Measurements from ENCODE around the gene PLCB1. TPM values are rescaled to one million over a fixed set of nuclear protein-coding genes. Genes with fewer than 3 reads are reported as not detected.

The PLCB1 gene
- polyA plus RNA-seq, 4 donors = 1.8 to 5.4 (median 2.0) TPM

DNA sequence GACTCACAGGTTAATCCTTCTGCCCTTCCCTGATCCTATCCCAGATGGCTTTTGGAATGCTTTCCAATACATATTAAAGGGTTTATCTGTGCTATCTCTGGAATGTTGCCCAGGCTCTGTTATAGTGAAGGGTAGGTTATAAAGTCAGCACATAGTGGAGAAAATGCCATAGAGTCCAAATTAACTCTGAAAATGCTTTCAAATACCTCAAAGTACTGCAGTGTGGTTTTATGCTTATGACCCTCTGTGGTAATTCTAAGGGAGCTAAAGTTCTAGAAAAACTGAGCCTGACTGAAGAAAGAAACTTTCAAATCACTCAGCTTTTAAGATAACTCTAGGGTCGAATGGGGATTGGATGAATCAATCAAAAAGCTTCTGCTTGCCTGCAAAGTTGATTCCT lies 159.8 kb downstream of the PLCB1 start:
- WGBS, 3 donors = 45 to 71% (median 62%) methylated on average over 1 of the region's 1 CpG
- H3K4me3 ChIP-seq (ENCODE audit: low read depth in 1 of 3, low read length in 3 of 3) = no peak overlapping the region
- FAIRE-seq = no peak
- H3K4me1 ChIP-seq (ENCODE audit: control insufficient read depth in 3 of 3, insufficient read depth in 2 of 3, low read depth in 1 of 3, low read length in 2 of 3) = no peaks in the 10 kb centered on the region
- no peak for DNase-seq
- no peaks in the 10 kb centered on the region for H3K9me3 ChIP-seq (ENCODE audit: control insufficient read depth in 2 of 2, insufficient read depth in 1 of 2, low read depth in 1 of 2, low read length in 1 of 2)
- no peak overlapping the region for H3K27ac ChIP-seq (ENCODE audit: low read depth in 1 of 3, low read length in 2 of 3)
- H3K36me3 ChIP-seq (ENCODE audit: control insufficient read depth in 3 of 3, insufficient read depth in 2 of 3, low read depth in 1 of 3, low read length in 3 of 3) = no peaks in the 10 kb centered on the region
- peaks cover 0 to 2% (median 0%) of the 10 kb centered on the region in 3 donors for H3K27me3 ChIP-seq (ENCODE audit: control insufficient read depth in 3 of 3, insufficient read depth in 3 of 3, low read length in 3 of 3)

DNA sequence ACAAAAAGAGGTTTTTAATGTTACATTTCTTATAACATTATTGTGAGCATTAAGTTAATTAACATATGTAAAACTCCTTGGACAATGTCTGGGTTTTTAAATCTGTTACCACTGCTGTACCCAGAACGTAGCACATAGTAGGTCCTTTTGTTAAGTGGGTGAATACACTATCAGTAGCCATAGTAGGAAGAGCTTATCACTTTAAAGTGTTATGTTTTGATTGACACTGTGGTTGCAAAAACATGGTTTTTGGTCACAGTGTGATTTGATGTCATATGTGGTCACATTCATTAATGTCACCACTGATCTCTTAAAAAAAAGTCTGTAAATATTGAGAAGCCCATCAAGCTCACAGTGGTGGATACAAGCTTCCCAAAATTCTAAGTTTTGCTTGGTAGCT lies 160.7 kb downstream of the PLCB1 start:
- Histone ChIP-seq H3K36me3 (ENCODE audit: control insufficient read depth in 3 of 3, insufficient read depth in 2 of 3, low read depth in 1 of 3, low read length in 3 of 3) (no peaks in the 10 kb centered on the region), H3K9me3 (ENCODE audit: control insufficient read depth in 2 of 2, insufficient read depth in 1 of 2, low read depth in 1 of 2, low read length in 1 of 2) (no peaks in the 10 kb centered on the region), H3K27ac (ENCODE audit: low read depth in 1 of 3, low read length in 2 of 3) (no peak overlapping the region), H3K4me3 (ENCODE audit: low read depth in 1 of 3, low read length in 3 of 3) (no peak overlapping the region), H3K4me1 (ENCODE audit: control insufficient read depth in 3 of 3, insufficient read depth in 2 of 3, low read depth in 1 of 3, low read length in 2 of 3) (no peaks in the 10 kb centered on the region), H3K27me3 (ENCODE audit: control insufficient read depth in 3 of 3, insufficient read depth in 3 of 3, low read length in 3 of 3) (peaks cover 0 to 2% (median 0%) of the 10 kb centered on the region in 3 donors)
- WGBS, 3 donors = 58 to 73% (median 69%) methylated on average over 1 of the region's 1 CpG
- no peak for DNase-seq
- no peak for FAIRE-seq

DNA sequence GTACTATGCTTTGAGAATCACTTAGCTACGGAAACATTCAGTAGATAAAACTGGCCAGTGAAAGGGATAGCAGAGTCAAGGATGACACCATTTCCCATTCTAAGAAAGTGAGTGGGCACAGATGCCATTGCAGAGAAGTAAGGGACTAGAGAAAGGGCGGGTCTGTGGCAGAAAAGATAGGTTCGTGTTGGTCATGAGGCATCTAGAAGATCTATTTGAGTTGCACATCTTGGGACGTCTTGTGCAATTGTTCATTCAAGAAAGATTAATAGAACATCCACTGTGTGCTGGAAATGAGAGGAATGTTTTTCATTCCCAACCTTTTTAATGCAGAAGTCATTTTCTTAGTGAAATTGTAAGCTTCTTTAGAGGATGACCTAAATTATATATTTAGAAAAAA lies 161.7 kb downstream of the PLCB1 start:
- no peak for FAIRE-seq
- peaks cover 0 to 2% (median 0%) of the 10 kb centered on the region in 3 donors for H3K27me3 ChIP-seq (ENCODE audit: control insufficient read depth in 3 of 3, insufficient read depth in 3 of 3, low read length in 3 of 3)
- no peaks in the 10 kb centered on the region for H3K36me3 ChIP-seq (ENCODE audit: control insufficient read depth in 3 of 3, insufficient read depth in 2 of 3, low read depth in 1 of 3, low read length in 3 of 3)
- 85 to 89% (median 86%) methylated on average over 4 of the region's 4 CpGs for WGBS, 3 donors
- no peak for DNase-seq
- H3K9me3 ChIP-seq (ENCODE audit: control insufficient read depth in 2 of 2, insufficient read depth in 1 of 2, low read depth in 1 of 2, low read length in 1 of 2) = no peaks in the 10 kb centered on the region
- no peak overlapping the region for H3K27ac ChIP-seq (ENCODE audit: low read depth in 1 of 3, low read length in 2 of 3)
- no peak overlapping the region for H3K4me3 ChIP-seq (ENCODE audit: low read depth in 1 of 3, low read length in 3 of 3)
- no peaks in the 10 kb centered on the region for H3K4me1 ChIP-seq (ENCODE audit: control insufficient read depth in 3 of 3, insufficient read depth in 2 of 3, low read depth in 1 of 3, low read length in 2 of 3)

DNA sequence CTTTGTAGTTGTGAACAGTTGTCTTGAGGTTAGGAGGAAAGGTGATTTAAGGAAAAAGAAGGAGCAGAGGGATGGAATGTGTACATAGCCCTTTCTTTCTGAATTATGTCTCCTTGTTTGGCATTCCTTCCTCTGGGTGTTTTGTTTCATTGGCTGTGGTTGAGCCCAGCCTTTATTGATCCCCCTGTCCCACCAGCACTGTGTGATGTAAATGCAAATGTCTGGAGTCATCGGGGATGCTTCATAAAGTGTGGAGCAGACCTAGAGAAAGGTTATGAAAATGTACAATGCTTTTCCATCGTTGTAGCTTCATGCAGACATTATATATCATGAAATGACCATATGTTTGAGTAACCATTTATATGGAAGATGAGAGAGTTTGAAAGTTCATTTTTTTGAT lies 164.5 kb downstream of the PLCB1 start:
- no peak for FAIRE-seq

DNA sequence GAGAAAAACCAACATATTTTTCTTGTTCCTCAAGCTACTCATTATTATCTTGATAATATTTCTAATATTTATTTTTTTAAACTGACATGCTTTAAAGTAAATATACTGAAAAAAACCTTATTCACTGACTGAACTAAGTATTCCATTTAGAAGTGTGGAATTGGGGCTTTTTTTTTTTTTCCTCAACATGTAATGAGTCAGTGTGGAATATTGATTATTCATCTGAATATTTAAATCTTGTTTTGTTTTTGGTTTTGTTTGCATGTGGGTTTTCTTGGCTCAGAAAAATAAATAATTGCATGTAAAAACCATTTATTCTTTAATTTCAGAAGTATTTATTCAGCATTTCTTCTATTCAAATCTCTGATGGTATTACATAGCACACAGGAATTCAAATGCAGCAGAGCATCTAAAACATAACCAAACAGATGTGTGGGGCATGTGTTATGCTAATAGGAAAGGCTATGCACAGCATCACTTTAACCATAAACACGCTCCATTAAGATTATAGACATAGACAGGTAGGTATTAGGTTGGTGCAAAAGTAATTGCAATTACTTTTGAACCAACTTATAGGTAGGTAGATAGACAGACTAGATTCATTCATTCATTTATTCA lies 166.5 kb downstream of the PLCB1 start:
- no peak for FAIRE-seq
- Histone ChIP-seq H3K27me3 (ENCODE audit: control insufficient read depth in 3 of 3, insufficient read depth in 3 of 3, low read length in 3 of 3) (no peaks in the 10 kb centered on the region), H3K4me1 (ENCODE audit: control insufficient read depth in 3 of 3, insufficient read depth in 2 of 3, low read depth in 1 of 3, low read length in 2 of 3) (no peaks in the 10 kb centered on the region), H3K27ac (ENCODE audit: low read depth in 1 of 3, low read length in 2 of 3) (no peak overlapping the region), H3K9me3 (ENCODE audit: control insufficient read depth in 2 of 2, insufficient read depth in 1 of 2, low read depth in 1 of 2, low read length in 1 of 2) (no peaks in the 10 kb centered on the region), H3K36me3 (ENCODE audit: control insufficient read depth in 3 of 3, insufficient read depth in 2 of 3, low read depth in 1 of 3, low read length in 3 of 3) (no peaks in the 10 kb centered on the region), H3K4me3 (ENCODE audit: low read depth in 1 of 3, low read length in 3 of 3) (no peak overlapping the region)
- WGBS, 3 donors = 85 to 96% (median 88%) methylated on average over 1 of the region's 1 CpG
- DNase-seq = no peak

More for the DNA sequence above, 164.5 kb downstream of the PLCB1 start:
- H3K4me3 ChIP-seq (ENCODE audit: low read depth in 1 of 3, low read length in 3 of 3) = no peak overlapping the region
- H3K36me3 ChIP-seq (ENCODE audit: control insufficient read depth in 3 of 3, insufficient read depth in 2 of 3, low read depth in 1 of 3, low read length in 3 of 3) = no peaks in the 10 kb centered on the region
- WGBS, 3 donors = 52 to 82% (median 59%) methylated on average over 2 of the region's 2 CpGs
- H3K9me3 ChIP-seq (ENCODE audit: control insufficient read depth in 2 of 2, insufficient read depth in 1 of 2, low read depth in 1 of 2, low read length in 1 of 2) = no peaks in the 10 kb centered on the region
- no peak for DNase-seq
- H3K27ac ChIP-seq (ENCODE audit: low read depth in 1 of 3, low read length in 2 of 3) = no peak overlapping the region
- H3K4me1 ChIP-seq (ENCODE audit: control insufficient read depth in 3 of 3, insufficient read depth in 2 of 3, low read depth in 1 of 3, low read length in 2 of 3) = no peaks in the 10 kb centered on the region
- no peaks in the 10 kb centered on the region for H3K27me3 ChIP-seq (ENCODE audit: control insufficient read depth in 3 of 3, insufficient read depth in 3 of 3, low read length in 3 of 3)

DNA sequence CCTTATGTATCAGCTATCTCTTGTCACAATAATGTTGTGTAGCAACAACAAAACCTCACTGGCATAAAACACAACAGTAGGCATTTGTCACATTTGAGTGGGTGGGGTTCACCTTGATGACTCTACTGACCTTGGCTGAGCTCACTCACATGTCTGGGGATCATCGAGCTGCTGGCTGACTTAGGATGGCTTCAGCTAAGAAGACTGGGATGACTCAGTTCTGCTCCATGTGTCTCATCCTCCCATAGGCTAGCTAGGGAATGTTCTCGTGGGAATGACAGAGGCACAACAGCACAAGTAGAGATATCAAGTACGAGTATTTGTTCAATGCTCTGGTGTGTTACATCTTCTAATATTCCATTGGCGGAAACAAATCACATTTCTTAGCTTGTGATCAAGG lies 167.9 kb downstream of the PLCB1 start:
- 92 to 96% (median 94%) methylated on average over 4 of the region's 4 CpGs for WGBS, 3 donors
- Histone ChIP-seq H3K4me3 (ENCODE audit: low read depth in 1 of 3, low read length in 3 of 3) (no peak overlapping the region), H3K27ac (ENCODE audit: low read depth in 1 of 3, low read length in 2 of 3) (no peak overlapping the region), H3K27me3 (ENCODE audit: control insufficient read depth in 3 of 3, insufficient read depth in 3 of 3, low read length in 3 of 3) (no peaks in the 10 kb centered on the region), H3K9me3 (ENCODE audit: control insufficient read depth in 2 of 2, insufficient read depth in 1 of 2, low read depth in 1 of 2, low read length in 1 of 2) (no peaks in the 10 kb centered on the region), H3K36me3 (ENCODE audit: control insufficient read depth in 3 of 3, insufficient read depth in 2 of 3, low read depth in 1 of 3, low read length in 3 of 3) (no peaks in the 10 kb centered on the region), H3K4me1 (ENCODE audit: control insufficient read depth in 3 of 3, insufficient read depth in 2 of 3, low read depth in 1 of 3, low read length in 2 of 3) (no peaks in the 10 kb centered on the region)
- FAIRE-seq (no peak), DNase-seq (no peak)

DNA sequence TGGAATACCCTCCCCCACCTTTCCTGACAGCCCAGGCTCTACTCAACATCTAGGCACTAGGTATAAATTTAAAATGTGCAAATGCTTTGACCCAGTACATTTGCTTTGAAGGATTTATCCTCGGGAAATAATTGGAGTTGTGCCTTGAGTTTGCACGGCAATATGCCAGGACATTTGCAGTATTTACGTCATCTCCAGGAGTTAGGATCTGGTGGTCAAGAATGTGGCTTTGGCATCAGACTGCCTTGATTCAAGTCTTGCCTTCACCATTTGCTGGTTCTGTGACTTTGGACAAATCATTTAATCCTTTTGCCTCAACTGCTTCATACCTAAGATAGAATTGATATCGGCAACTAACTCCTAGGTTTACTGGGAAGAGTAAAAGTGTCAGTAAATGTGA lies 169.6 kb downstream of the PLCB1 start:
- no peak overlapping the region for H3K27ac ChIP-seq (ENCODE audit: low read depth in 1 of 3, low read length in 2 of 3)
- H3K4me3 ChIP-seq (ENCODE audit: low read depth in 1 of 3, low read length in 3 of 3) = no peak overlapping the region
- H3K9me3 ChIP-seq (ENCODE audit: control insufficient read depth in 2 of 2, insufficient read depth in 1 of 2, low read depth in 1 of 2, low read length in 1 of 2) = no peaks in the 10 kb centered on the region
- H3K27me3 ChIP-seq (ENCODE audit: control insufficient read depth in 3 of 3, insufficient read depth in 3 of 3, low read length in 3 of 3) = no peaks in the 10 kb centered on the region
- H3K4me1 ChIP-seq (ENCODE audit: control insufficient read depth in 3 of 3, insufficient read depth in 2 of 3, low read depth in 1 of 3, low read length in 2 of 3) = no peaks in the 10 kb centered on the region
- 90 to 92% (median 92%) methylated on average over 4 of the region's 4 CpGs for WGBS, 3 donors
- FAIRE-seq = no peak
- DNase-seq = no peak
- H3K36me3 ChIP-seq (ENCODE audit: control insufficient read depth in 3 of 3, insufficient read depth in 2 of 3, low read depth in 1 of 3, low read length in 3 of 3) = no peaks in the 10 kb centered on the region

DNA sequence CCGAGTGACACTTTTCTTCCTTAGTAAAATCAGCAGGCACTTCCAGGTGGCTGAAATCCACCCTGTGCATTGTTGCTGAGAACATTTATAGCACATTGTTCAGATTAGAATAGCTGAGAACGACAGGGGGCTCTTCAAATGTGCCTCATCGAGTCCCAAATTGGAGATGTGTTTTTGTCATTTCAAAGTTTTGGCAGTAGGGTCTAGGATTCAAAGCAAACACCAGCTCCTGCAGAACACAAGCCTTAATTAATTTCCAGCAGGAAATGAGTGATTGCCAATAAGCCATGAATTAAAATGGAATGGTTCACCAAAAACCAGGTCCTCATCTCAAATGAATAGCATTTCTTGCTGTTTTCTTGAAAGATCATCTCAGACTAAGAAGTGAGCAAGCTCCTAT lies 171.6 kb downstream of the PLCB1 start:
- DNase-seq (no peak), FAIRE-seq (no peak)
- H3K27me3 ChIP-seq (ENCODE audit: control insufficient read depth in 3 of 3, insufficient read depth in 3 of 3, low read length in 3 of 3) = no peaks in the 10 kb centered on the region
- WGBS, 3 donors = 56 to 81% (median 75%) methylated on average over 3 of the region's 3 CpGs
- no peak overlapping the region for H3K4me3 ChIP-seq (ENCODE audit: low read depth in 1 of 3, low read length in 3 of 3)
- no peaks in the 10 kb centered on the region for H3K4me1 ChIP-seq (ENCODE audit: control insufficient read depth in 3 of 3, insufficient read depth in 2 of 3, low read depth in 1 of 3, low read length in 2 of 3)
- H3K9me3 ChIP-seq (ENCODE audit: control insufficient read depth in 2 of 2, insufficient read depth in 1 of 2, low read depth in 1 of 2, low read length in 1 of 2) = no peaks in the 10 kb centered on the region
- no peak overlapping the region for H3K27ac ChIP-seq (ENCODE audit: low read depth in 1 of 3, low read length in 2 of 3)
- H3K36me3 ChIP-seq (ENCODE audit: control insufficient read depth in 3 of 3, insufficient read depth in 2 of 3, low read depth in 1 of 3, low read length in 3 of 3) = no peaks in the 10 kb centered on the region

DNA sequence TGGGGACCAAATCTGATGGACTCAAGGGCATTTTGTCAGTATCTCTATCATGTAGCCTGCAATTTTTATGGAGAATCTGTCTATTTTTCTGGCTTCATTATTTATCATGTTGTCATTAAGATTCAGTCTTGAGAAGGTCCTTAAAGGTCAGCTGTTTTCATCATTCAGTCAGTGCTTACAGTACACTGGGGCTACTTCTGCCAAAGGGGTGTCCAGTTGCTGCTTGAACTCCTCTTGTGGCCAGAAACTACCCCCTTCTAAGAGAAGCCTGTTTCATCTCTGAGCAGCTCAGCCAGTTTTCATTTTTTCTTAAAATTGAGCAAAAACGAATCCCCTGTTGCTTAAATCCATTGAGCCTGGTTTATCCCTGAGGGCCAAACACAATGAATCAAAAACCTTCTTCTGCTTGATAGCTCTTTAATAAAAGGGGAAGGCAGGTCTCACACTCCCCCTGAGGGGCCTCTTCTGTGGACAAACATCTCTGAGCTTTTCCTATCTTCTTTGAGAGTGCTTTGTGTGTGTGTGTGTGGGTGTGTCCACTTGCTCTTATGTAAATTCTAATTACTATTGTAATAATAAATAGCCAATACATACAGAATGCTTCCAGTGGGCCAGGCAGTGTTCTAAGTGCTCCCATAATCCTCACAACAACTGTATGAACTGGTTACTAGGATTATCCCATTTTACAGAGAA lies 172.2 kb downstream of the PLCB1 start:
- no peak for DNase-seq
- Histone ChIP-seq H3K27me3 (ENCODE audit: control insufficient read depth in 3 of 3, insufficient read depth in 3 of 3, low read length in 3 of 3) (no peaks in the 10 kb centered on the region), H3K4me1 (ENCODE audit: control insufficient read depth in 3 of 3, insufficient read depth in 2 of 3, low read depth in 1 of 3, low read length in 2 of 3) (no peaks in the 10 kb centered on the region), H3K27ac (ENCODE audit: low read depth in 1 of 3, low read length in 2 of 3) (no peak overlapping the region), H3K36me3 (ENCODE audit: control insufficient read depth in 3 of 3, insufficient read depth in 2 of 3, low read depth in 1 of 3, low read length in 3 of 3) (no peaks in the 10 kb centered on the region), H3K4me3 (ENCODE audit: low read depth in 1 of 3, low read length in 3 of 3) (no peak overlapping the region), H3K9me3 (ENCODE audit: control insufficient read depth in 2 of 2, insufficient read depth in 1 of 2, low read depth in 1 of 2, low read length in 1 of 2) (no peaks in the 10 kb centered on the region)
- no peak for FAIRE-seq
- 53 to 90% (median 71%) methylated on average over 1 of the region's 1 CpG for WGBS, 3 donors
